Muscle of leg (tissue), 11 donors: Measurements from ENCODE around the gene CSTPP1. TPM values are rescaled to one million over a fixed set of nuclear protein-coding genes. Genes with fewer than 3 reads are reported as not detected.
"Not testable (repeated sequence)": the region's sequence is repeated elsewhere in the genome, so short reads cannot be mapped to it uniquely, and the experiment has no call there.

ENCODE experiments used
- DNase-seq: peaks from one replicate; pipeline ENCODE4 v3.0.0; 2013
- H3K27ac ChIP-seq: one replicate; pipeline ENCODE4 v1.5.1; 2013; ENCODE audit warnings: mild to moderate bottlenecking, low read length, control low read depth
- H3K27me3 ChIP-seq: one replicate; pipeline ENCODE4 v1.6.1; 2013; ENCODE audit warnings: low read length; ENCODE audit not compliant: control insufficient read depth, insufficient read depth
- H3K36me3 ChIP-seq: one replicate; pipeline ENCODE4 v1.6.1; 2013; ENCODE audit warnings: low read length; ENCODE audit not compliant: control insufficient read depth, insufficient read depth
- H3K4me1 ChIP-seq: one replicate; pipeline ENCODE4 v1.6.1; 2013; ENCODE audit warnings: low read length; ENCODE audit not compliant: control insufficient read depth, insufficient read depth
- H3K4me3 ChIP-seq: one replicate; pipeline ENCODE4 v1.5.1; 2013; ENCODE audit warnings: low read length, control low read depth
- H3K9me3 ChIP-seq: replicated peaks from 2 replicates; pipeline ENCODE4 v1.6.1; 2013; ENCODE audit warnings: low read depth, low read length; ENCODE audit not compliant: control insufficient read depth
- WGBS: methylation state at CpG from one replicate; pipeline ENCODE4 v1.1.5; 2013; ENCODE audit warnings: missing lambda C conversion rate; ENCODE audit not compliant: insufficient coverage; 5-methylcytosine and 5-hydroxymethylcytosine counted together
- polyA plus RNA-seq, 8 donors: library from polyadenylated mRNA; unstranded; fragments of 120-200 nt; gene quantifications; one replicate each; pipeline versions ENCODE4 v1.2.1 to v1.2.3, GENCODE V29; 2013; ENCODE audit warnings: inconsistent platforms in 1 of 8, low replicate concordance in 1 of 8; ENCODE audit not compliant: insufficient read length in 8 of 8, insufficient read depth in 1 of 8
- total RNA-seq: library from RNA; stranded (reverse); fragments of 120-200 nt; gene quantifications from one replicate; pipeline ENCODE4 v1.2.4, GENCODE V29; 2013

Gene CSTPP1
- total and polyA plus RNA-seq, 9 donors = 14.1 to 23.9 (median 23.1) TPM

DNA sequence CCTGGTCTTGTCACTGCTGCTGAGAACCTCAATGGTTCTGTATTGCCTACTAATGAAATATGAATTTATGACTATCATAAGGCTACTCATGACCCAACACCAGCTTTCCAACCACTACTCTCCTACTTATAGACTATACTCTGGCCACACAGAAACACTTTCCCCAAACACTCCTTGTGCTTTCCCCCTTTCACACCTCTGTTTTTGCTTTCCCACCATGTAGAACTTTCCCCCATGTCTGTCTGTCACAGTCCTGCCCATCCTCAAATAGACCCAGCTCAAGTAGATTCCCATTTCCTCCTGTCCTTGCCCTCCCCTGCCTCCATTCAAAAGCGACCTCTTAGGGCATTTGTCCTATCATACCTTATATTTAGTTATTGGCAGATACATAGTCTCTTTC lies 134.2 kb downstream of the CSTPP1 start:
- no peak overlapping the region for H3K4me3 ChIP-seq
- H3K9me3 ChIP-seq = no peaks in the 10 kb centered on the region
- H3K27me3 ChIP-seq = no peaks in the 10 kb centered on the region
- no peak for DNase-seq
- peak overlapping the region; percentile 81 for H3K27ac ChIP-seq
- peaks cover 11% of the 10 kb centered on the region for H3K4me1 ChIP-seq
- no CpG with 5 or more reads among the region's 1 CpG for WGBS
- no peaks in the 10 kb centered on the region for H3K36me3 ChIP-seq

DNA sequence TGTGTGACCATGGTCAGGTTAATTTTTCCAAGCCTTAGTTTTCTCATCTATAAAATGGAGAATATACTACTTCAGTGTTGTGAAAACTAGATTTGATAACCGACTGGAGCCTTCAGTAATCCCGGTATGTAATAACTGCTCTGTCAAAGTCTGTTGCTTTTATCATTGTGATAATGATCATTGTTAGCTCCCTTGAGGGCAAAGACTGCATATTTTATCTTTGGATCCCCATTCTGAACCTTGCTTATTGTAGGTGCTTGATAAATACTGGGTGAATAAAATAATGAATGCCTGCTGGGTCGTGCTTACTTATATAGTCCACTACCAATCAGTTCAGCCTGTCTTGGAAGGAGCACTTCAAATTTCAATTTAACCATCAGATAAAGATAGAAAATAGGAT lies 134.8 kb downstream of the CSTPP1 start:
- Histone ChIP-seq H3K9me3 (no peaks in the 10 kb centered on the region), H3K4me3 (no peak overlapping the region), H3K27me3 (no peaks in the 10 kb centered on the region), H3K27ac (peak overlapping the region; percentile 81), H3K4me1 (peaks cover 11% of the 10 kb centered on the region), H3K36me3 (no peaks in the 10 kb centered on the region)
- WGBS = no CpG with 5 or more reads among the region's 3 CpGs
- DNase-seq = no peak

DNA sequence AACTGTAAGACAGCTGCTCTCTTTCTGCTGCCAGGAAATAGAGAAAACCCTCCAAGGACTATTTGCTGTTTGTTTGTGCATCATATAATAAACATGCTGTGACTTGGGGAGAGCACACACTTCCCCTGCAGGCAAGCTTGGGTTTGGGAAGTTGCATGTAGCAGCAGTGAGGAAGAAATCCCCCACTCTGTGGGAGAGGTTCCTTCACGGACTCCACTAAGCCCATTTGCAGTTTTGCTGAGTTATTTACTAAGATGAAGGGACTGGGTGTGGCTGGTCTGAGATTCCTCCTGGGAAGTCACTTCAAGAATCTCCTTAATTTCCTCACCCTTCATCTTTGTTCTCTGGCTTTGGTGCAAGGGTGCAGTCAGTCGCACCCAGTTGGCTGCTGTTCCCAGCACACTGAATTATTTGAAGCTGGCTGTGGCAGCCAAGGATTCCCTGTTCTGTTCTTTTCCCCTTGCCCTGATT lies 135.3 kb downstream of the CSTPP1 start:
- H3K9me3 ChIP-seq = no peaks in the 10 kb centered on the region
- 0% methylated on average over 1 of the region's 2 CpGs for WGBS
- H3K27ac ChIP-seq = peak overlapping the region; percentile 80
- peaks cover 11% of the 10 kb centered on the region for H3K4me1 ChIP-seq
- no peaks in the 10 kb centered on the region for H3K27me3 ChIP-seq
- no peak overlapping the region for H3K4me3 ChIP-seq
- DNase-seq = peak; percentile 97
- no peaks in the 10 kb centered on the region for H3K36me3 ChIP-seq

DNA sequence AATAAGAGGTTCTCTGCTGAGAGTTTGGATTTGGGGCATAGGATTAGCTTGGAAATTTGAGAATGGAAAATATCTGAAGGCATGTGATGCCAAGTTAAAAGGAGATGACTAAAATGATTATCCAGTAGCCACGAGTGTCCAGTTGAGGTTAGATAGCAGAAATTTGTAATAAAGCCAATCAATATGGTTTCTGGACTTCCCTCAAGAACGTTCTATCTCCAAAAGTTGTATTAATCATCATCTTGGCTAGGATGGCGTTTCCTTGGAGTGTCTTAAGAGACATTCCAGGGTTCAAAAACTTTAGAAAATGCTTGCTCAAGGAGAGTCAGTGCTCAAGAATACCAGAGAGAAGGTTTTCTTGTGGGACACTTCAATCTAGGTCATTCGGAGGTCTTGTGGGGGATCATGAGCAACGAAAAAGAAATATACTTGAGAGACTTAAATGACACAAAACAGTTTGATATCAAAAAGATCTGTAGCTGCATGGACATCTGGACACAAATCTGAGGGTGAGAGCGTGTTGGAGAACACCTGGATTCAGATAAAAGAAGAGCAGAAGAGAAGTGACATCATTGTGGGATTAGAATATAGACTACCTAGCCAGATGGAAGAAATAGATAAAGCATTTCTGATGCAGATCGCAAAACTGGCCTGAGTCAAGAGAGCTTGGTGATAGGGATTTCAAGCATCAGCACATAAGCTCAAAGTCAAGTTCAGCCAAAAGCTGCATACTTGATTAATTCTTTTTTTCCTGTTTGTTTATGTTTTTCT lies 142.4 kb downstream of the CSTPP1 start:
- WGBS = 59% methylated on average over 3 of the region's 7 CpGs
- DNase-seq = peak; percentile 24
- H3K27ac ChIP-seq = no peak overlapping the region
- H3K4me1 ChIP-seq = no peaks in the 10 kb centered on the region
- H3K4me3 ChIP-seq = no peak overlapping the region
- H3K36me3 ChIP-seq = no peaks in the 10 kb centered on the region
- no peaks in the 10 kb centered on the region for H3K27me3 ChIP-seq
- no peaks in the 10 kb centered on the region for H3K9me3 ChIP-seq

DNA sequence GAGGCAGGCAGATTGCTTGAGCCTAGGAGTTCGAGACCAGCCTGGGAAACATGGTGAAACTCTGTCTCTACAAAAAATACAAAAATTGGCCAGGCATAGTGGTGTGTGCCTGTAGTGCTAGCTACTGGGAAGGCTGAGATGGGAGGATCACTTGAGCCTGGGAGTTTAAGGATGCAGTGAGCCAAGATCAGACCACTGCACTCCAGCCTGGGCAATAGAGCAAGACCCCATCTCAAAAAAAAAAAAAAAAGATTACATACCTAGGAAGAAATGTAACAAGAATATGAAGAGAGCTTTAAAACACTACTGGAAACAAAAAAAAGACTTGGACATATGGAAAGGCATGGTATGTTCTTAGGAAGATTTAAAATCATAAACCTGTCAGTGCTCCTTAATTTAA lies 144.2 kb downstream of the CSTPP1 start:
- not testable (repeated sequence) for H3K27me3 ChIP-seq, H3K9me3 ChIP-seq, H3K4me1 ChIP-seq, H3K36me3 ChIP-seq, DNase-seq, H3K4me3 ChIP-seq, H3K27ac ChIP-seq
- WGBS = no CpG with 5 or more reads among the region's 1 CpG

DNA sequence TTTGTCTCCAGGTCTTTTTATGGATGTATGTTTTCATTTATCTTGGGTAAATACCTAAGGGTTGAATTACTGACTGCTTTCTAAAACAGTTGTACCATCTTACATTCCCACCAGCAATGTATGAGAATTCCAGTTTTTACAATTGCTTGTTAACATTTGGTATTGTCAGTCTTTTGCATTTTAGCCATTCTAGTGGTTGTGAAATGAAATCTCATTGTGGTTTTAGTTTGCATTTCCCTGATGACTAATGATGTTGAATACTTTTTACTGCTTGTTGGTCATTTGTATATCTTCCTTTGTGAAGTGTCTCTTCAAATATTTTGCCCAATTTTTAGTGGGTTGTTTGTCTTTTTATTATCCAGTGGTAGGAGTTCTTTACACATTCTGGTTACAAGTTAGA lies 147.4 kb downstream of the CSTPP1 start:
- no peaks in the 10 kb centered on the region for H3K27me3 ChIP-seq
- H3K4me3 ChIP-seq = no peak overlapping the region
- no peaks in the 10 kb centered on the region for H3K36me3 ChIP-seq
- no peaks in the 10 kb centered on the region for H3K4me1 ChIP-seq
- H3K9me3 ChIP-seq = no peaks in the 10 kb centered on the region
- no peak for DNase-seq
- no peak overlapping the region for H3K27ac ChIP-seq

DNA sequence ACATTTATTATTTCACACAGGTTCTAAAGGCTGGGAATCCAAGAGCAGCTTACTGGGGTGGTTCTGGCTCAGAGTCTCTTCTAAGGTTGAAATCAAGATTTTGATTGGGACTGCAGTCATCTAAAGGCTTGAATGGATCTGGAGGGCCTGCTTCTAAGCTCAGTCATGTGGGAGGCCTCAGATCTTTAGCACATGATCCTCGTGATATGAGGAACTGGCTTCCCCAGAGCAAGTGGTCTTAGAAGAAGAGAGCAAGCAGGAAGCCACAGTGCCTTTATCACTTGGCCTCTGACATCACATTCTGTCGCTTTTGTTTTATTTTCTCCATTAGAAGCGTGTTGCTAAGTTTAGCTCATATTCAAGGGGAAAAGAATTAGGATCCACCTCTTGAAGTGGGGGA lies 151.2 kb downstream of the CSTPP1 start:
- H3K4me3 ChIP-seq = no peak overlapping the region
- no peaks in the 10 kb centered on the region for H3K4me1 ChIP-seq
- no peak for DNase-seq
- H3K36me3 ChIP-seq = no peaks in the 10 kb centered on the region
- WGBS = 83% methylated on average over 1 of the region's 3 CpGs
- H3K9me3 ChIP-seq = no peaks in the 10 kb centered on the region
- H3K27me3 ChIP-seq = no peaks in the 10 kb centered on the region
- no peak overlapping the region for H3K27ac ChIP-seq

DNA sequence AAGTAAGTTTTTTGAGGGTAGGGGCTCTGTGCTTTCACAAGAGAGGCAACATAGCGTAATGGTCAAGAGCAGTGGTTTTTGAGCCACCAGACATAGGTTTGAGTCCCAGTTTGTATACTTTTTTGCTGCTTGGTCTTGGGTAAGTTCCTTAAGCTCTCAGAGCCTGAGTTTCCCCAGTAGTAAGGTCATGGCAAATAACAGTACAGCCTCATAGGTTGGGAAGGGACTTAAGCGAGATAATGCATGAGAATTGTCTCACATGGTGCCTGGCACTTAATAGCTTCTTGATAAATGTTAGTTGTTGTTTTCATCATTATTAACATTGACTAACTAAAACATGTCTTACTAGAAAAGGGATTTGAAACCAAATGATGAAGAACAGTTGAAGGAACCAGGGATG lies 157.0 kb downstream of the CSTPP1 start:
- Histone ChIP-seq H3K4me1 (no peaks in the 10 kb centered on the region), H3K4me3 (no peak overlapping the region), H3K27ac (no peak overlapping the region), H3K36me3 (no peaks in the 10 kb centered on the region), H3K9me3 (no peaks in the 10 kb centered on the region), H3K27me3 (no peaks in the 10 kb centered on the region)
- 100% methylated on average over 1 of the region's 2 CpGs for WGBS
- no peak for DNase-seq

DNA sequence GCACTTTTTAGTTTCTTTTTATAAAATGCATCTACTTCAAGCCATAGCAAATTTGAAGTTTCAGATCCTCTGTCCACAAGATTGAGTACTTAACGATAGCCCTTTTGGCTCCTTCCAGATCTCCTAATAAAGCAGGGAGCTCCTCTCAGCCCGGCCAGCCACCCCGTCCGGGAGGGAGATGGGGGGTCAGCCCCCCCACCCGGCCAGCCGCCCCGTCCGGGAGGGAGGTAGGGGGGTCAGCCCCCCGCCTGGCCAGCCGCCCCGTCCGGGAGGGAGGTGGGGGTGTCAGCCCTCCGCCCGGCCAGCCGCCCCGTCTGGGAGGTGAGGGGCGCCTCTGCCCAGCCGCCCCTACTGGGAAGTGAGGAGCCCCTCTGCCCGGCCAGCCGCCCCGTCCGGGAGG lies 160.3 kb downstream of the CSTPP1 start:
- not testable (repeated sequence) for H3K36me3 ChIP-seq, H3K27me3 ChIP-seq, H3K4me1 ChIP-seq, H3K4me3 ChIP-seq, DNase-seq, H3K27ac ChIP-seq, H3K9me3 ChIP-seq
- WGBS = no CpG with 5 or more reads among the region's 22 CpGs

DNA sequence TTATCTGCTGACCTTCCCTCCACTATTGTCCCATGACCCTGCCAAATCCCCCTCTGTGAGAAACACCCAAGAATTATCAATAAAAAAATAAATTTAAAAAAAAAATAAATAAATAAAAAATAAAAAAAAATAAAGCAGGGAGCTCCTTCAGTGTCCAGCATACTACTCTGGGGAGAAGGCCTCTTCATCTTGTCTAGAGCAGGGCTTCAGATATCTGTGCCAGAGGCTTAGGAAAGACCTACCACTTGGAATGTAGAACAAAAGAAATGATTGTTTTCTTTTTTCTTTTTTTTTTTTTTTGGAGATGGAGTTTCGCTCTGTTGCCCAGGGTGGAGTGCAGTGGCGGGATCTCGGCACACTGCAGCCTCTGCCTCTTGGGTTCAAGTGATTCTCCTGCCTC lies 161.7 kb downstream of the CSTPP1 start:
- H3K27ac ChIP-seq, DNase-seq, H3K4me3 ChIP-seq, H3K27me3 ChIP-seq, H3K9me3 ChIP-seq, H3K36me3 ChIP-seq, H3K4me1 ChIP-seq: not testable (repeated sequence)
- no CpG with 5 or more reads among the region's 3 CpGs for WGBS
